ENCODE measurements around the gene FAM53B.

The FAM53B gene

DNA sequence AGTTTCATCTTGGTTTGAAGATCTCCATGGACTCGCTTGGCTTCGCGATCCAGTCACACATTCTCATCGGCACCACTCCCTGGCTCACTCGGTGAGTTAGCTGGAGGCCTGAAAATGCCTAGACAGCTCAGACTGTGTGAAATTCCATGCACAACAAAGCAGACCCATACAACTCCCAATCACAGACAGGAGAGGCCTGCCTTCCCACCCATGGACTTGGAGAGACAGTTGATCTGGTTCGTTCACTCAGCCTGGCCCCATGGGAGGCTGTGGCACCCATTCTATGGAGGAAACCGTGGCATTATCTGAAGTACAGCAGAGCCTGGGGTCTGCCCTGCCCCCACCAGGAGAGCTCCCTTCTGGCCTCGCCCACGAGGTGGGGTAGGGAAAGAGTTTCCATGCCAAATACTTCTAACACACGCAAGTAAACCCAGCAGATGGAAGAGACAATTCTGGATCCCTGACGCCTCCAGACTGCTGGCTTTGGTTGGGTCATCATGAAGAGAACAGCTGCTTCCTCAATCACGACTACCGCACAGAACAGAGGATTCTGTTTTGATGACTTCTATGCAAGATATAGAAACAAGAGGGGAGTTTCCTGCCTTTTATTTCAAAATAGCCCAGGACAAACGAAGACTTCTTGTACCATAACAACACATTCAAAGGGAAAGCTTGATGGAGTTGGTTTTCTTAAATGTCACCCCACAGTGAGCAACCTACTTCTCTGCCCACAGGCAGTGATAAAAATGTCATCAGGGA lies 15.9 kb downstream of the FAM53B start:
- TF ChIP-seq CTCF (IDR thresholded peaks at IDR 0.05) = no peak
- Histone ChIP-seq H3K4me3 (ENCODE audit: low read depth in 1 of 2, low read length in 1 of 2) (peak overlapping the region; percentile 3 to 28), H3K4me1 (ENCODE audit: control insufficient read depth in 1 of 2, insufficient read depth in 1 of 2, low read depth in 1 of 2, low read length in 1 of 2) (peaks cover 45 to 48% of the 10 kb centered on the region in 2 experiments)

GRCh38 chr10:124727361-124727960 lies 16.7 kb downstream of the FAM53B start:
- TF ChIP-seq CTCF (IDR thresholded peaks at IDR 0.05) = no peak
- peak overlapping the region; percentile 81 for H3K27ac ChIP-seq
- H3K27me3 ChIP-seq = no peaks in the 10 kb centered on the region
- H3K4me3 ChIP-seq (ENCODE audit: low read depth in 1 of 2, low read length in 1 of 2) = no peak overlapping the region
- no peaks in the 10 kb centered on the region for H3K9me3 ChIP-seq
- peaks cover 6% of the 10 kb centered on the region for H3K36me3 ChIP-seq
- peaks cover 53 to 55% of the 10 kb centered on the region in 2 experiments for H3K4me1 ChIP-seq (ENCODE audit: control insufficient read depth in 1 of 2, insufficient read depth in 1 of 2, low read depth in 1 of 2, low read length in 1 of 2)

More for the DNA sequence above, 15.9 kb downstream of the FAM53B start:
- H3K36me3 ChIP-seq = peaks cover 6% of the 10 kb centered on the region
- peak overlapping the region; percentile 81 for H3K27ac ChIP-seq
- no peaks in the 10 kb centered on the region for H3K27me3 ChIP-seq
- H3K9me3 ChIP-seq = no peaks in the 10 kb centered on the region

- Histone ChIP-seq H3K27me3 (no peaks in the 10 kb centered on the region), H3K4me3 (ENCODE audit: low read depth in 1 of 2, low read length in 1 of 2) (no peak overlapping the region), H3K9me3 (no peaks in the 10 kb centered on the region), H3K36me3 (peaks cover 6% of the 10 kb centered on the region), H3K4me1 (ENCODE audit: control insufficient read depth in 1 of 2, insufficient read depth in 1 of 2, low read depth in 1 of 2, low read length in 1 of 2) (peaks cover 70 to 72% of the 10 kb centered on the region in 2 experiments), H3K27ac (no peak overlapping the region)
- no peak for TF ChIP-seq CTCF (IDR thresholded peaks at IDR 0.05)
Measured at GRCh38 chr10:124725791-124726190, 18.4 kb downstream of the FAM53B start.

GRCh38 chr10:124725171-124725631 lies 19.0 kb downstream of the FAM53B start:
- Histone ChIP-seq H3K9me3 (no peaks in the 10 kb centered on the region), H3K36me3 (peaks cover 6% of the 10 kb centered on the region), H3K4me1 (ENCODE audit: control insufficient read depth in 1 of 2, insufficient read depth in 1 of 2, low read depth in 1 of 2, low read length in 1 of 2) (peaks cover 76 to 78% of the 10 kb centered on the region in 2 experiments), H3K4me3 (ENCODE audit: low read depth in 1 of 2, low read length in 1 of 2) (no peak overlapping the region), H3K27me3 (no peaks in the 10 kb centered on the region), H3K27ac (peak overlapping the region; percentile 99)
- TF ChIP-seq CTCF (IDR thresholded peaks at IDR 0.05) = no peak

DNA sequence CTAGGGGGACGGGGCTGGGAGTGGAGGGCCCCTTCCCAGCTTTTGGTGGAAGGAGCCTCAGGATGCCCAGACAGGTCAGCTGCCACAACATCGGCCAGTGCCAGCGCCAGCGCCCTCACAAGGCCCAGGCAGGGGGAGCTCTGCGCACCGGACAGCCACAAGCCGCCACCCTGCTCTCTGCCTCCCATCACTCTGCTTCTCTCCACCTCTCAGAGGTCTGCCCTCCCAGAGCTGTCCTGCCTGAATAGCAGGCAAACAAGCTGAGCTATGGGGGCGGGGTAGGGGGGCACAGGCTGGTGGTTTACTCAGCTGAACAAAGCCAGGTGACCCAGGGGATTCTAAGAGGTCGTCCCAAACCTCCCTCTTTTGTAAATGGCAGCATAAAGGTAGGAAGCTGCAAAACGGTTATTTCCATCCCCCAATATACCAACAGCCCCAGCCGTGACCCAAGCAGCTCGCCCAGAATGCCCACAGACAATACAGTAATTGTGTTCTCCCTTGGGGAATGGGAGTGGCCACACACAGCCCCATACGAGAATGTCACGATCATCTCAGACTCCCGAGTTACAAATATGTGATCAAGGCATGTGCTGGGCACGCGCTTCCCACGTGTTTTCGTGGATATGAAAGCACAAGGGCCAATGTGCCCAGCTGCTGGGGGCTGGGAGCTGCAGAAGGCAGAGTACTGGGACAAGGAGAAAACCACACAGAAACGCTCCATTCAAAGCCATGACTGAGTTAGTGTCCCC lies 19.7 kb downstream of the FAM53B start:
- Histone ChIP-seq H3K4me3 (ENCODE audit: low read depth in 1 of 2, low read length in 1 of 2) (no peak overlapping the region), H3K4me1 (ENCODE audit: control insufficient read depth in 1 of 2, insufficient read depth in 1 of 2, low read depth in 1 of 2, low read length in 1 of 2) (peaks cover 76 to 80% of the 10 kb centered on the region in 2 experiments)

More for the DNA sequence above, 19.7 kb downstream of the FAM53B start:
- no peak for TF ChIP-seq CTCF (IDR thresholded peaks at IDR 0.05)
- Histone ChIP-seq H3K27ac (peak overlapping the region; percentile 99), H3K9me3 (no peaks in the 10 kb centered on the region), H3K36me3 (peaks cover 6% of the 10 kb centered on the region), H3K27me3 (no peaks in the 10 kb centered on the region)
